Measurements from ENCODE around the gene KRT73. TPM values are rescaled to one million over a fixed set of nuclear protein-coding genes. Genes with fewer than 3 reads are reported as not detected.

KRT73 gene
- total and polyA plus RNA-seq, 9 of the 15 experiments (the other 6 are each of a cell fraction or from before 2014, with no cell fraction given), result 0.09 to 0.18 (median 0.13) TPM; not detected in 5

DNA sequence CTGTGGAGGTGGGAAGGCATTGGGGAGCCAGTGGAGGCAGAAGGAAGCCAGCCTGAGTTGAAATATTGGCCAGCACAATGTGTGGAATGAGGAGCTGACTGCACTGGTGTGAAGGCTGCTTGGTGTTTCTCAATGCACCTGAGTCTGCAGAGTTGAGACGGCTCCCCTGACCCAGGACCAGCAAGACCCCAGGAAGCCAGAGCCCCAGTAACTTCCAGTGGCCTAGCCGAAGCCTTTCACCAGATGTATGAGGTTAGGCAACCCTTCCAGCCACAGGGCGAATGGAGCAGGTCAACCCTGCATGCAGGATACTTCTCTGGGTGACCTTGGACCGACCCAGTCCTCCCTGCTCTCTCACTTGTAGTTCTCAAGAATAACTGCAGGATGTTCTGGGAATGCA is 12.9 kb upstream of the KRT73 start:
- 18% methylated on average over 4 of the region's 4 CpGs for WGBS (ENCODE audit: insufficient coverage, low coverage, missing lambda C conversion rate)
- BruUV-seq (replicated peaks), result no TSS peak
- DNase-seq (ENCODE audit: extremely low read depth in 1 of 4, low spot score in 3 of 4), result no peak
- Histone ChIP-seq H3K9me3 (replicated peaks; ENCODE audit: control insufficient read depth, insufficient read depth, low read depth, low read length) (no peaks in the 10 kb centered on the region), H3K79me2 (ENCODE audit: control insufficient read depth, insufficient read depth, low read length) (no peaks in the 10 kb centered on the region), H3K27me3 (ENCODE audit: control insufficient read depth in 2 of 2, insufficient read depth in 2 of 2, low read length in 2 of 2) (no peaks in the 10 kb centered on the region), H3K4me2 (ENCODE audit: insufficient read depth, low read length) (no peak overlapping the region), H3K27ac (ENCODE audit: extremely low read depth, low read depth, low read length) (no peak overlapping the region), H4K20me1 (replicated peaks; ENCODE audit: control insufficient read depth, insufficient read depth, low read length) (no peaks in the 10 kb centered on the region), H3K36me3 (ENCODE audit: control insufficient read depth, insufficient read depth, low read length) (no peaks in the 10 kb centered on the region), H3K4me3 (no peak overlapping the region), H3K4me1 (replicated peaks in 1 of 2; ENCODE audit: control insufficient read depth in 2 of 2, insufficient read depth in 2 of 2, low read length in 2 of 2) (peaks cover 8 to 32% of the 10 kb centered on the region in 2 experiments), H2AFZ (ENCODE audit: low read depth, low read length) (no peak overlapping the region; the same call in 1 of the 2 replicates), H3K9me1 (ENCODE audit: control insufficient read depth, insufficient read depth, low read length) (no peaks in the 10 kb centered on the region), H3K9ac (ENCODE audit: insufficient read depth in 1 of 2, low read depth in 2 of 2, low read length in 2 of 2) (no peak overlapping the region)
- CTCF ChIA-PET (ENCODE audit: low intra/inter-chr PET ratio), result no interaction called here
- ATAC-seq, result no peak
- in situ Hi-C loops (cut with MboI), result no loop called here
- FAIRE-seq, result no peak
- TF ChIP-seq NFE2 (IDR thresholded peaks at IDR 0.05; ENCODE audit: low read depth) (no peak), SMAD4 (CRISPR knock-in tag; conservative IDR thresholded peaks at IDR 0.05) (no peak), ZNF316 (IDR thresholded peaks at IDR 0.05) (no peak), ZSCAN29 (IDR thresholded peaks at IDR 0.05) (no peak), ESRRA (IDR thresholded peaks at IDR 0.05; ENCODE audit: borderline replicate concordance, low read depth) (0 out of 2 replicates have a peak, but pooled peaks have one; percentile 17), SMARCB1 (IDR thresholded peaks at IDR 0.05; ENCODE audit: insufficient read length, low read depth) (no peak)
- POLR2A ChIA-PET, result no interaction called here
- intact Hi-C loops (cut with micrococcal nuclease), result no loop called here

DNA sequence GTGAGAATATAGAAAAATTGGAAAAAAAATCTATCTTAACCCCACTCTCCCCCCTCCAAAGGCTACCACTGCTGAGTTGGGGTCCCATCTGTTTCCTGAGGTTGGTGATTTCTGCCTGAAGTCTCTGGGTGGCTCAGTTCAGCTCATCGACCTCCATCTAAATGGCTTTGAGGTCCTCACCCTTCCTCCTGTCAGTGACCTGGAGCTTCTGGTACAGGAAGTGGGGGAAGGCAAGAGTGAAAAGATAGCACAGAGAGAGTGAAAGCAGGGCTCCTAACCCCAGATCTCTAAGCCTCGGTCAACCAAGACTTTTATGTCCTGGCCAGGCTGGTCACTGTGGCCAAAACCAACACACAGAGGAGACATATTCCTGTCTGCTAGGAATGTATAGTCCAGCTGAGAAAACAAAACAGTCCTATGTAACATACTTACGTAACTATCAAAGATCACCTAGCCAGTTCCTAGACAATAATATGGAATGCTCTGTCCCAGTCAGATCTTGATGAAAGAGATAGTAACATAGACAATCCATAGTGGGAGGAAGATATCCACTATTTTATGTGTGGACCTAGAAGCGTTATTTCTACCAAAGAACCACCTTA is 12.3 kb upstream of the KRT73 start:
- TF ChIP-seq RAD21 (CRISPR knock-in tag; conservative IDR thresholded peaks at IDR 0.05 in 1 of 2, IDR thresholded peaks at IDR 0.05 in 1 of 2), result no peak
- TF ChIP-seq SMAD2 (IDR thresholded peaks at IDR 0.05; ENCODE audit: low read depth, low read length), result no peak
- TF ChIP-seq CC2D1A (IDR thresholded peaks at IDR 0.05), result no peak
- TF ChIP-seq ZNF707 (CRISPR knock-in tag; conservative IDR thresholded peaks at IDR 0.05), result peak; percentile 78
- TF ChIP-seq, protein P1, sequence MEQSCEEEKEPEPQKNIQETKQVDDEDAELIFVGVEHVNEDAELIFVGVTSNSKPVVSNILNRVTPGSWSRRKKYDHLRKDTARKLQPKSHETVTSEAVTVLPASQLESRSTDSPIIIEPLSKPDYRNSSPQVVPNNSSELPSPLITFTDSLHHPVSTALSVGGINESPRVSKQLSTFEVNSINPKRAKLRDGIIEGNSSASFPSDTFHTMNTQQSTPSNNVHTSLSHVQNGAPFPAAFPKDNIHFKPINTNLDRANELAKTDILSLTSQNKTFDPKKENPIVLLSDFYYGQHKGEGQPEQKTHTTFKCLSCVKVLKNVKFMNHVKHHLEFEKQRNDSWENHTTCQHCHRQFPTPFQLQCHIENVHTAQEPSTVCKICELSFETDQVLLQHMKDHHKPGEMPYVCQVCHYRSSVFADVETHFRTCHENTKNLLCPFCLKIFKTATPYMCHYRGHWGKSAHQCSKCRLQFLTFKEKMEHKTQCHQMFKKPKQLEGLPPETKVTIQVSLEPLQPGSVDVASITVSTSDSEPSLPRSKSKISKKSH (CRISPR knock-in tag; IDR thresholded peaks at IDR 0.05), result no peak
- TF ChIP-seq SIRT6 (IDR thresholded peaks at IDR 0.05; ENCODE audit: low read depth, low read length), result no peak
- Histone ChIP-seq H3K36me3 (ENCODE audit: control insufficient read depth, insufficient read depth, low read length) (no peaks in the 10 kb centered on the region), H2AFZ (ENCODE audit: low read depth, low read length) (peak overlapping the region; percentile 54; the same call in 1 of the 2 replicates), H3K4me1 (replicated peaks in 1 of 2; ENCODE audit: control insufficient read depth in 2 of 2, insufficient read depth in 2 of 2, low read length in 2 of 2) (peaks cover 8 to 38% of the 10 kb centered on the region in 2 experiments), H3K4me2 (ENCODE audit: insufficient read depth, low read length) (no peak overlapping the region), H3K27me3 (ENCODE audit: control insufficient read depth in 2 of 2, insufficient read depth in 2 of 2, low read length in 2 of 2) (no peaks in the 10 kb centered on the region), H3K9me1 (ENCODE audit: control insufficient read depth, insufficient read depth, low read length) (no peaks in the 10 kb centered on the region), H3K4me3 (no peak overlapping the region), H3K27ac (ENCODE audit: extremely low read depth, low read depth, low read length) (no peak overlapping the region), H4K20me1 (replicated peaks; ENCODE audit: control insufficient read depth, insufficient read depth, low read length) (no peaks in the 10 kb centered on the region), H3K79me2 (ENCODE audit: control insufficient read depth, insufficient read depth, low read length) (no peaks in the 10 kb centered on the region), H3K9ac (ENCODE audit: insufficient read depth in 1 of 2, low read depth in 2 of 2, low read length in 2 of 2) (no peak overlapping the region), H3K9me3 (replicated peaks; ENCODE audit: control insufficient read depth, insufficient read depth, low read depth, low read length) (no peaks in the 10 kb centered on the region)
- in situ Hi-C loops (cut with MboI) (no loop called here), intact Hi-C loops (cut with micrococcal nuclease) (no loop called here)
- FAIRE-seq (no peak), ATAC-seq (peak; percentile 29; the same call in 2 of the 3 replicates), DNase-seq (ENCODE audit: extremely low read depth in 1 of 4, low spot score in 3 of 4) (peak in 1 of 4 experiments; percentile 22)
- POLR2A ChIA-PET, result interaction anchor here (0.7 kb wide), 1 partner anchor 27 kb away, joined by 3 read pairs; no protein-coding TSS in a partner anchor
- 21% methylated on average over 4 of the region's 4 CpGs for WGBS (ENCODE audit: insufficient coverage, low coverage, missing lambda C conversion rate)
- CTCF ChIA-PET (ENCODE audit: low intra/inter-chr PET ratio), result no interaction called here
- no TSS peak for BruUV-seq (replicated peaks)
